PC-3 (cell line): ENCODE results near the gene RAB37. TPM values are rescaled to one million over a fixed set of nuclear protein-coding genes. Genes with fewer than 3 reads are reported as not detected.

Experiments
- ATAC-seq: fragments of 200-7000 bp; cut with Tn5 transposase; 2 replicates; pipeline ENCODE4 v1.9.1; 2020; ENCODE audit warnings: mild to moderate bottlenecking, moderate library complexity
- BruUV-seq: library from RNA; stranded (reverse); fragments of 400-500 nt; replicated peaks from 2 replicates; lab custom pipeline; 2021; lab: Mats Ljungman, UMichigan
- CTCF ChIA-PET: fragments of 300-600 bp; sonication (Branson Sonifier 250); formaldehyde crosslinking; loops from one replicate; lab custom pipeline; 2022; ENCODE audit warnings: antibody characterized with exemption; lab: Charles Lee
- POLR2A ChIA-PET: fragments of 300-600 bp; sonication (Branson Sonifier 250); formaldehyde crosslinking; loops from one replicate; lab custom pipeline; 2022; ENCODE audit warnings: antibody characterized with exemption; ENCODE audit not compliant: unreplicated experiment; lab: Charles Lee
- DNase-seq: peaks from one replicate; pipeline ENCODE4 v3.0.0-alpha.2; 2015
- H2AFZ ChIP-seq: fragments of 300-600 bp; sonication (generic); 2 replicates; pipeline ENCODE4 v1.6.0; 2016; ENCODE audit warnings: antibody characterized with exemption, low read length
- H3F3A ChIP-seq: fragments of 300-600 bp; sonication (generic); one replicate; pipeline ENCODE4 v1.6.0; 2017; ENCODE audit warnings: antibody characterized with exemption, low read length, control low read depth, mild to moderate bottlenecking; ENCODE audit not compliant: unreplicated experiment
- H3K27ac ChIP-seq: fragments of 300-600 bp; sonication (generic); 2 replicates; pipeline ENCODE4 v1.5.1; 2016; ENCODE audit warnings: mild to moderate bottlenecking, low read length
- H3K27me3 ChIP-seq: fragments of 300-600 bp; sonication (generic); 2 replicates; pipeline ENCODE4 v1.6.1; 2016; ENCODE audit warnings: low read length, mixed read lengths
- H3K36me3 ChIP-seq: fragments of 300-600 bp; sonication (generic); 2 replicates; pipeline ENCODE4 v1.6.1; 2016; ENCODE audit warnings: low read depth, mixed run types, low read length, mixed read lengths
- H3K4me1 ChIP-seq: fragments of 300-600 bp; sonication (generic); 2 replicates; pipeline ENCODE4 v1.5.1; 2016; ENCODE audit warnings: low read length; ENCODE audit not compliant: insufficient read depth
- H3K4me2 ChIP-seq: fragments of 300-600 bp; sonication (generic); 2 replicates; pipeline ENCODE4 v1.6.0; 2016; ENCODE audit warnings: low read length
- H3K4me3 ChIP-seq: fragments of 300-600 bp; sonication (generic); 2 replicates; pipeline ENCODE4 v1.5.1; 2016; ENCODE audit warnings: mild to moderate bottlenecking, low read length, mixed read lengths
- H3K79me2 ChIP-seq: fragments of 300-600 bp; sonication (generic); 2 replicates; pipeline ENCODE4 v1.6.1; 2017; ENCODE audit warnings: low read length, mixed read lengths
- H3K9ac ChIP-seq: fragments of 300-600 bp; sonication (generic); 2 replicates; pipeline ENCODE4 v1.6.0; 2016; ENCODE audit warnings: mild to moderate bottlenecking, low read length
- H3K9me2 ChIP-seq: fragments of 300-600 bp; sonication (generic); replicated peaks from 2 replicates; pipeline ENCODE4 v1.6.1; 2016; ENCODE audit warnings: mixed run types, low read length, mixed read lengths
- H3K9me3 ChIP-seq: fragments of 300-600 bp; sonication (generic); 2 replicates; pipeline ENCODE4 v1.6.1; 2016; ENCODE audit warnings: low read length, mixed read lengths
- H4K20me1 ChIP-seq: fragments of 300-600 bp; sonication (generic); 2 replicates; pipeline ENCODE4 v1.6.1; 2016; ENCODE audit warnings: low read length, mixed read lengths
- EZH2 ChIP-seq: fragments of 300-600 bp; sonication (generic); IDR thresholded peaks from one replicate; pipeline ENCODE4 v1.6.1; 2017; ENCODE audit warnings: antibody characterized with exemption, mild to moderate bottlenecking, low read length; ENCODE audit not compliant: unreplicated experiment
- EZH2phosphoT487 ChIP-seq: fragments of 300-600 bp; sonication (generic); IDR thresholded peaks from 2 replicates; pipeline ENCODE4 v1.6.1; 2018; ENCODE audit warnings: mild to moderate bottlenecking, antibody characterized with exemption, low read length, borderline replicate concordance
- intact Hi-C: fragments of 100-400 bp; cut with micrococcal nuclease; formaldehyde crosslinking; loops from 2 replicates; pipeline ENCODE4 v1.9.0; 2023
- total RNA-seq: library from RNA; depleted of rRNA; stranded (reverse); fragments of >200 nt; gene quantifications from 2 replicates; pipeline ENCODE4 v1.2.3, GENCODE V29; 2014
- TF ChIP-seq, protein P1 (sequence below): fragments of 300-600 bp; sonication (generic); conservative IDR thresholded peaks from 2 replicates; pipeline ENCODE4 v1.5.1; 2017; ENCODE audit warnings: antibody characterized with exemption, low read depth, mild to moderate bottlenecking, low read length

The RAB37 gene
- total RNA-seq, 1 experiment from 2014 or later: 0.66 TPM

- no peak overlapping the region for H3K27ac ChIP-seq
- no peaks in the 10 kb centered on the region for H3F3A ChIP-seq
- intact Hi-C loops: no loop called here
- CTCF ChIA-PET: interaction anchor here (0.6 to 3.5 kb wide), 3 partner anchors 39 to 194 kb away, joined by 3 to 53 read pairs (median 5); partner anchors contain the start of gene NAT9
- H4K20me1 ChIP-seq: no peaks in the 10 kb centered on the region
- ATAC-seq (no peak; the same call in 1 of the 2 replicates), DNase-seq (peak; percentile 28)
- H3K9ac ChIP-seq: no peak overlapping the region
- H3K4me3 ChIP-seq: no peak overlapping the region
- TF ChIP-seq EZH2: no peak
- TF ChIP-seq, protein P1, sequence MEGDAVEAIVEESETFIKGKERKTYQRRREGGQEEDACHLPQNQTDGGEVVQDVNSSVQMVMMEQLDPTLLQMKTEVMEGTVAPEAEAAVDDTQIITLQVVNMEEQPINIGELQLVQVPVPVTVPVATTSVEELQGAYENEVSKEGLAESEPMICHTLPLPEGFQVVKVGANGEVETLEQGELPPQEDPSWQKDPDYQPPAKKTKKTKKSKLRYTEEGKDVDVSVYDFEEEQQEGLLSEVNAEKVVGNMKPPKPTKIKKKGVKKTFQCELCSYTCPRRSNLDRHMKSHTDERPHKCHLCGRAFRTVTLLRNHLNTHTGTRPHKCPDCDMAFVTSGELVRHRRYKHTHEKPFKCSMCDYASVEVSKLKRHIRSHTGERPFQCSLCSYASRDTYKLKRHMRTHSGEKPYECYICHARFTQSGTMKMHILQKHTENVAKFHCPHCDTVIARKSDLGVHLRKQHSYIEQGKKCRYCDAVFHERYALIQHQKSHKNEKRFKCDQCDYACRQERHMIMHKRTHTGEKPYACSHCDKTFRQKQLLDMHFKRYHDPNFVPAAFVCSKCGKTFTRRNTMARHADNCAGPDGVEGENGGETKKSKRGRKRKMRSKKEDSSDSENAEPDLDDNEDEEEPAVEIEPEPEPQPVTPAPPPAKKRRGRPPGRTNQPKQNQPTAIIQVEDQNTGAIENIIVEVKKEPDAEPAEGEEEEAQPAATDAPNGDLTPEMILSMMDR: peak; percentile 54; the same call in 1 of the 2 replicates
- H3K27me3 ChIP-seq: peaks cover 60% of the 10 kb centered on the region
- POLR2A ChIA-PET: no interaction called here
- H2AFZ ChIP-seq: no peak overlapping the region
- no peaks in the 10 kb centered on the region for H3K9me2 ChIP-seq
- H3K4me1 ChIP-seq: peaks cover 22% of the 10 kb centered on the region
- H3K79me2 ChIP-seq: no peaks in the 10 kb centered on the region
- no peaks in the 10 kb centered on the region for H3K36me3 ChIP-seq
- H3K4me2 ChIP-seq: peak overlapping the region; percentile 38
- BruUV-seq: no TSS peak
- H3K9me3 ChIP-seq: no peaks in the 10 kb centered on the region
These were observed 419 bp downstream of the RAB37 start for GRCh38 chr17:74737299-74738050.

GRCh38 chr17:74738051-74738996 lies 1.3 kb downstream of the RAB37 start:
- H3K4me1 ChIP-seq: peaks cover 22% of the 10 kb centered on the region
- H3K9ac ChIP-seq: no peak overlapping the region
- TF ChIP-seq EZH2phosphoT487: no peak
- no peak for TF ChIP-seq EZH2
- TF ChIP-seq, protein P1: no peak
- POLR2A ChIA-PET: interaction anchor here (0.5 kb wide), 1 partner anchor 30 kb away, joined by 4 read pairs; no protein-coding TSS in a partner anchor
- DNase-seq: peak; percentile 49
- peak; percentile 57 for ATAC-seq
- no peaks in the 10 kb centered on the region for H3K9me3 ChIP-seq
- no peak overlapping the region for H2AFZ ChIP-seq
- H3K4me2 ChIP-seq: peak overlapping the region; percentile 38
- H3K27ac ChIP-seq: no peak overlapping the region
- no peaks in the 10 kb centered on the region for H3K36me3 ChIP-seq
- H3K27me3 ChIP-seq: peaks cover 60% of the 10 kb centered on the region
- H3F3A ChIP-seq: no peaks in the 10 kb centered on the region
- CTCF ChIA-PET: interaction anchor here (0.6 to 3.5 kb wide), 2 partner anchors 81 to 202 kb away, joined by 3 to 53 read pairs; no protein-coding TSS in a partner anchor
- intact Hi-C loops: no loop called here
- H3K4me3 ChIP-seq: no peak overlapping the region
- H4K20me1 ChIP-seq: no peaks in the 10 kb centered on the region
- no peaks in the 10 kb centered on the region for H3K79me2 ChIP-seq
- no peaks in the 10 kb centered on the region for H3K9me2 ChIP-seq
- no TSS peak for BruUV-seq
